HCT116 (cell line): ENCODE results near the gene RPS6KA1. TPM values are rescaled to one million over a fixed set of nuclear protein-coding genes. Genes with fewer than 3 reads are reported as not detected.

ENCODE experiments used
- ATAC-seq: fragments of 200-7000 bp; cut with Tn5 transposase; 2 replicates; pipeline ENCODE4 v1.9.1; 2020; ENCODE audit warnings: mild to moderate bottlenecking, moderate library complexity
- BruUV-seq: library from RNA; stranded (reverse); fragments of 400-500 nt; replicated peaks from 2 replicates; lab custom pipeline; 2021; lab: Mats Ljungman, UMichigan
- CTCF ChIA-PET: fragments of 300-600 bp; sonication (Branson Sonifier 250); formaldehyde crosslinking; loops from one replicate; lab custom pipeline; 2021; ENCODE audit warnings: antibody characterized with exemption; lab: Charles Lee
- POLR2A ChIA-PET: fragments of 300-600, 350-600 bp; sonication (Branson Sonifier 250); formaldehyde crosslinking; loops from one replicate; lab custom pipeline; 2021; ENCODE audit warnings: antibody characterized with exemption; lab: Charles Lee
- RAD21 ChIA-PET, 2 experiments: fragments of 300-600 bp; sonication (Branson Sonifier 250); formaldehyde crosslinking; loops; one replicate each; lab custom pipeline; 2023; ENCODE audit warnings: low total read pairs in 2 of 2; ENCODE audit not compliant: uncharacterized antibody in 2 of 2, unreplicated experiment in 2 of 2, low non-redundant PET in 1 of 2; lab: Charles Lee
- DNase-seq: peaks from one replicate; pipeline ENCODE4 v3.0.0-alpha.2; 2010; ENCODE audit warnings: low read depth, low spot score
- H2AFZ ChIP-seq: fragments of 200-600 bp; shearing (Covaris generic), sonication (generic); 2 replicates; pipeline ENCODE4 v1.6.1; 2017; ENCODE audit warnings: low read depth, mixed run types, mixed read lengths, antibody characterized with exemption, low read length; ENCODE audit not compliant: poor library complexity, severe bottlenecking
- H3K27ac ChIP-seq: 2 replicates; pipeline ENCODE4 v1.5.1; 2012; ENCODE audit warnings: low read depth, low read length
- H3K27me3 ChIP-seq: fragments of 200-600 bp; sonication (generic); 2 replicates; pipeline ENCODE4 v1.6.1; 2016; ENCODE audit warnings: mixed run types, low read length, mixed read lengths; ENCODE audit not compliant: insufficient read depth
- H3K36me3 ChIP-seq, 2 experiments: fragments of 200-500 bp in 1 of 2; fragments of 200-600 bp in 1 of 2; sonication (Bioruptor generic) in 1 of 2; sonication (generic) in 1 of 2; 2 replicates each; pipeline versions ENCODE4 v1.5.1 to v1.6.1; 2014 to 2016; ENCODE audit warnings: low read length in 2 of 2, inconsistent platforms in 1 of 2, mixed read lengths in 1 of 2, mixed run types in 1 of 2; ENCODE audit not compliant: insufficient read depth in 2 of 2, control insufficient read depth in 1 of 2
- H3K4me1 ChIP-seq, 2 experiments: fragments of 200-600 bp in 1 of 2; sonication (generic) in 1 of 2; 2 replicates each; pipeline versions ENCODE4 v1.5.1 to v1.6.1; 2012 to 2017; ENCODE audit warnings: low read length in 2 of 2, inconsistent platforms in 1 of 2, mild to moderate bottlenecking in 1 of 2, mixed read lengths in 1 of 2, mixed run types in 1 of 2, moderate library complexity in 1 of 2; ENCODE audit not compliant: insufficient read depth in 2 of 2, control insufficient read depth in 1 of 2
- H3K4me2 ChIP-seq: fragments of 200-600 bp; sonication (generic); 2 replicates; pipeline ENCODE4 v1.6.1; 2017; ENCODE audit warnings: mixed run types, low read length, mixed read lengths
- H3K4me3 ChIP-seq, 2 experiments: fragments of 200-600 bp in 1 of 2; sonication (generic) in 1 of 2; replicated peaks in 1 of 2; 2 replicates each; pipeline ENCODE4 v1.5.1; 2011 to 2016; ENCODE audit warnings: low read length in 2 of 2, control low read depth in 1 of 2, low read depth in 1 of 2, mild to moderate bottlenecking in 1 of 2, mixed read lengths in 1 of 2, mixed run types in 1 of 2
- H3K79me2 ChIP-seq: fragments of 200-600 bp; sonication (generic); 2 replicates; pipeline ENCODE4 v1.6.1; 2017; ENCODE audit warnings: mild to moderate bottlenecking, mixed run types, low read length, moderate library complexity, mixed read lengths; ENCODE audit not compliant: insufficient read depth
- H3K9ac ChIP-seq: fragments of 200-600 bp; sonication (generic); 2 replicates; pipeline ENCODE4 v1.6.1; 2016; ENCODE audit warnings: low read length, mixed read lengths
- H3K9me2 ChIP-seq: fragments of 200-600 bp; sonication (generic), shearing (Covaris generic); 2 replicates; pipeline ENCODE4 v1.6.1; 2017; ENCODE audit warnings: mixed run types, mild to moderate bottlenecking, moderate library complexity; ENCODE audit not compliant: insufficient read depth
- H3K9me3 ChIP-seq, 2 experiments: fragments of 200-500 bp in 1 of 2; fragments of 200-600 bp in 1 of 2; sonication (Bioruptor generic) in 1 of 2; sonication (generic) in 1 of 2; 2 replicates each; pipeline ENCODE4 v1.6.1; 2014 to 2017; ENCODE audit warnings: low read length in 2 of 2, mixed read lengths in 2 of 2, inconsistent platforms in 1 of 2, low read depth in 1 of 2, mild to moderate bottlenecking in 1 of 2, mixed run types in 1 of 2, moderate library complexity in 1 of 2; ENCODE audit not compliant: control insufficient read depth in 1 of 2, insufficient read depth in 1 of 2
- H4K20me1 ChIP-seq: fragments of 200-600 bp; sonication (generic), shearing (Covaris generic); 2 replicates; pipeline ENCODE4 v1.6.1; 2017; ENCODE audit warnings: mixed run types, mild to moderate bottlenecking, moderate library complexity; ENCODE audit not compliant: insufficient read depth
- CBX3 ChIP-seq: IDR thresholded peaks from 2 replicates; pipeline ENCODE4 v1.6.1; 2012; ENCODE audit warnings: low read depth
- CEBPB ChIP-seq: IDR thresholded peaks from 2 replicates; pipeline ENCODE4 v1.6.1; 2012; ENCODE audit warnings: low read depth
- CTCF ChIP-seq, 3 experiments: fragments of 200-600 bp in 1 of 3; sonication (generic) in 1 of 3; IDR thresholded peaks in 2 of 3; conservative IDR thresholded peaks in 1 of 3; 2 replicates each; pipeline ENCODE4 v1.5.1; 2012 to 2017; ENCODE audit warnings: low read depth in 2 of 3, low read length in 2 of 3, antibody characterized with exemption in 1 of 3, borderline replicate concordance in 1 of 3, control low read depth in 1 of 3, mild to moderate bottlenecking in 1 of 3, mixed read lengths in 1 of 3, mixed run types in 1 of 3, moderate library complexity in 1 of 3; ENCODE audit not compliant: insufficient read depth in 1 of 3
- EGR1 ChIP-seq: IDR thresholded peaks from 2 replicates; pipeline ENCODE4 v1.6.1; 2012; ENCODE audit warnings: low read depth
- ELF1 ChIP-seq: IDR thresholded peaks from 2 replicates; pipeline ENCODE4 v1.6.1; 2012; ENCODE audit warnings: low read depth, borderline replicate concordance
- EZH2 ChIP-seq: fragments of 200-600 bp; sonication (generic); IDR thresholded peaks from 2 replicates; pipeline ENCODE4 v1.6.1; 2017; ENCODE audit warnings: antibody characterized with exemption, mixed run types
- EZH2phosphoT487 ChIP-seq: fragments of 200-600 bp; IDR thresholded peaks from 2 replicates; pipeline ENCODE4 v1.6.1; 2018; ENCODE audit warnings: antibody characterized with exemption, borderline replicate concordance
- FOSL1 ChIP-seq: IDR thresholded peaks from 2 replicates; pipeline ENCODE4 v1.6.1; 2012; ENCODE audit warnings: low read depth
- POLR2A ChIP-seq: IDR thresholded peaks from 2 replicates; pipeline ENCODE4 v1.7.0; 2011; ENCODE audit warnings: borderline replicate concordance; ENCODE audit not compliant: insufficient read depth, insufficient read length; ENCODE audit errors: extremely low read depth
- POLR2AphosphoS5 ChIP-seq: IDR thresholded peaks from 2 replicates; pipeline ENCODE4 v1.6.1; 2011; ENCODE audit warnings: mild to moderate bottlenecking, low read depth, low read length, moderate library complexity
- RAD21 ChIP-seq: IDR thresholded peaks from 2 replicates; pipeline ENCODE4 v1.6.1; 2012; ENCODE audit warnings: low read depth, mild to moderate bottlenecking
- REST ChIP-seq: IDR thresholded peaks from 2 replicates; pipeline ENCODE4 v1.6.1; 2012; ENCODE audit warnings: low read depth
- SIN3A ChIP-seq: IDR thresholded peaks from 2 replicates; pipeline ENCODE4 v1.6.1; 2012; ENCODE audit warnings: low read depth
- SP1 ChIP-seq: IDR thresholded peaks from 2 replicates; pipeline ENCODE4 v1.6.1; 2012; ENCODE audit warnings: low read depth
- TCF7L2 ChIP-seq: IDR thresholded peaks from 2 replicates; pipeline ENCODE4 v1.7.0; 2011; ENCODE audit warnings: borderline replicate concordance, inconsistent platforms; ENCODE audit not compliant: insufficient read depth, insufficient read length; ENCODE audit errors: extremely low read depth
- ZFX ChIP-seq: fragments of 450-650 bp; IDR thresholded peaks from 2 replicates; pipeline ENCODE4 v1.6.1; 2017
- ZNF274 ChIP-seq: fragments of 200-500 bp; sonication (Bioruptor generic); IDR thresholded peaks from 2 replicates; pipeline ENCODE4 v1.6.1; 2014; ENCODE audit warnings: mild to moderate bottlenecking, low read depth, low read length, inconsistent platforms
- intact Hi-C: fragments of 100-400 bp; cut with micrococcal nuclease; formaldehyde crosslinking; loops from 2 replicates; pipeline ENCODE4 v1.10.0; 2022
- total RNA-seq: library from RNA; stranded (reverse); gene quantifications from one replicate; pipeline ENCODE4 v1.2.1, GENCODE V29; 2021; ENCODE audit not compliant: unreplicated experiment
- TF ChIP-seq, protein P1 (sequence below): IDR thresholded peaks from 2 replicates; pipeline ENCODE4 v1.6.1; 2012

The RPS6KA1 gene
- total RNA-seq, 1 experiment from 2014 or later: 47.0 TPM

DNA sequence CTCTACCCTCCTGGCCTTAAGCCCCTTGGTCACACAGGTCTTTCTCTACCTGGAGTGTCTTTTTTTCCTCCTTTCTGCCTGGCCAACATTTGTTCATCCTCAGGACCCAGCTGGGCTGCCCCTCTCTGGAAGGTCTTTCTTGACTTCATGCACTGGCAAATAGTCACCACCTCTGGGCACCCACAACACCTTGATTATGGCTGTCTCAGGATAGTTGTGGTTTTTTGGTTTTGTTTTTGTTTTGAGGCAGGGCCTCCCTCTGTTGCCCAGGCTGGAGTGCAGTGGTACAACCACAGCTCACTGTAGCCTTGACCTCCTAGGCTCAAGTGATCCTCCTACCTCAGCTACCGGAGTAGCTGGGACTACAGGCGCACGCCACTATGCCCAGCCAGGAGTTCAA is 10.8 kb downstream of the RPS6KA1 start:
- Histone ChIP-seq H3K27me3 (no peaks in the 10 kb centered on the region), H4K20me1 (no peaks in the 10 kb centered on the region), H3K9me3 (no peaks in the 10 kb centered on the region), H2AFZ (no peak overlapping the region), H3K9me2 (no peaks in the 10 kb centered on the region), H3K4me1 (peaks cover 3 to 4% of the 10 kb centered on the region in 2 experiments; a peak in 2 of 4 replicates), H3K4me2 (no peak overlapping the region), H3K36me3 (peaks cover 3 to 8% of the 10 kb centered on the region in 2 experiments; a peak in 1 of 4 replicates), H3K27ac (no peak overlapping the region), H3K4me3 (no peak overlapping the region), H3K79me2 (peaks cover 2% of the 10 kb centered on the region; the same call in 1 of the 2 replicates), H3K9ac (no peak overlapping the region)
- no TSS peak for BruUV-seq
- TF ChIP-seq, protein P1, sequence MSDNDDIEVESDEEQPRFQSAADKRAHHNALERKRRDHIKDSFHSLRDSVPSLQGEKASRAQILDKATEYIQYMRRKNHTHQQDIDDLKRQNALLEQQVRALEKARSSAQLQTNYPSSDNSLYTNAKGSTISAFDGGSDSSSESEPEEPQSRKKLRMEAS: no peak
- TF ChIP-seq RAD21 (no peak), POLR2A (no peak), CBX3 (no peak), REST (no peak), ELF1 (no peak), CEBPB (no peak), CTCF (IDR thresholded peaks at IDR 0.05 in 2 of 3, conservative IDR thresholded peaks at IDR 0.05 in 1 of 3; ENCODE audit: borderline replicate concordance in 1 of 3, insufficient read depth in 1 of 3, low read depth in 2 of 3, low read length in 2 of 3) (no peak), FOSL1 (no peak), EZH2 (no peak), POLR2AphosphoS5 (no peak), EZH2phosphoT487 (no peak), ZNF274 (no peak), SP1 (no peak), SIN3A (no peak), ZFX (no peak), TCF7L2 (no peak), EGR1 (no peak)
- intact Hi-C loops: no loop called here
- ChIA-PET CTCF (no interaction called here), POLR2A (no interaction called here), RAD21 (no interaction called here)
- DNase-seq (no peak), ATAC-seq (no peak)
